OCI-LY7 (cell line): Measurements from ENCODE around the gene CAB39. TPM values are rescaled to one million over a fixed set of nuclear protein-coding genes. Genes with fewer than 3 reads are reported as not detected.

Experiments
- BruUV-seq: library from RNA; stranded (reverse); fragments of 400-500 nt; replicated peaks from 2 replicates; lab custom pipeline; 2021; lab: Mats Ljungman, UMichigan
- CTCF ChIA-PET: fragments of 300-600 bp; sonication (Branson Sonifier 250); formaldehyde crosslinking; loops from one replicate; lab custom pipeline; 2022; ENCODE audit warnings: antibody characterized with exemption; ENCODE audit not compliant: unreplicated experiment; lab: Charles Lee
- POLR2A ChIA-PET: fragments of 300-600 bp; sonication (Branson Sonifier 250); formaldehyde crosslinking; loops from one replicate; lab custom pipeline; 2022; ENCODE audit warnings: antibody characterized with exemption; lab: Charles Lee
- DNase-seq: peaks from one replicate; pipeline ENCODE4 v3.0.0-alpha.2; 2015; ENCODE audit warnings: low spot score
- H2AFZ ChIP-seq: fragments of 200-600 bp; sonication (generic), shearing (Covaris generic); 2 replicates; pipeline ENCODE4 v1.6.1; 2014; ENCODE audit warnings: mild to moderate bottlenecking, antibody characterized with exemption, low read length, moderate library complexity
- H3K27ac ChIP-seq: fragments of 200-600 bp; sonication (generic); 2 replicates; pipeline ENCODE4 v1.5.1; 2014; ENCODE audit warnings: mixed run types, low read depth, mild to moderate bottlenecking, moderate library complexity, low read length, inconsistent platforms; ENCODE audit not compliant: poor library complexity, severe bottlenecking
- H3K36me3 ChIP-seq: fragments of 200-600 bp; sonication (generic); 2 replicates; pipeline ENCODE4 v1.6.1; 2014; ENCODE audit warnings: mild to moderate bottlenecking, antibody characterized with exemption, low read length, moderate library complexity, mixed read lengths; ENCODE audit not compliant: insufficient read depth
- H3K4me1 ChIP-seq: fragments of 200-600 bp; sonication (generic); 2 replicates; pipeline ENCODE4 v1.5.1; 2014; ENCODE audit warnings: mild to moderate bottlenecking, low read length; ENCODE audit not compliant: insufficient read depth, poor library complexity, severe bottlenecking
- H3K4me2 ChIP-seq: fragments of 200-600 bp; sonication (generic); 2 replicates; pipeline ENCODE4 v1.6.1; 2014; ENCODE audit warnings: mild to moderate bottlenecking, low read length
- H3K4me3 ChIP-seq: fragments of 200-600 bp; sonication (generic); 2 replicates; pipeline ENCODE4 v1.5.1; 2014; ENCODE audit warnings: mild to moderate bottlenecking, low read depth, low read length; ENCODE audit not compliant: poor library complexity, severe bottlenecking
- H3K79me2 ChIP-seq: fragments of 200-600 bp; sonication (generic); 2 replicates; pipeline ENCODE4 v1.6.1; 2016; ENCODE audit warnings: low read depth, mild to moderate bottlenecking, low read length, moderate library complexity, mixed read lengths; ENCODE audit not compliant: insufficient read depth
- H3K9me2 ChIP-seq: fragments of 200-600 bp; sonication (generic); 2 replicates; pipeline ENCODE4 v1.6.1; 2016; ENCODE audit warnings: mild to moderate bottlenecking, low read length, mixed read lengths; ENCODE audit not compliant: insufficient read depth
- H3K9me3 ChIP-seq: fragments of 200-600 bp; sonication (generic); 2 replicates; pipeline ENCODE4 v1.6.1; 2014; ENCODE audit warnings: mild to moderate bottlenecking, mixed run types, low read length, mixed read lengths
- H4K20me1 ChIP-seq: fragments of 200-600 bp; sonication (generic); 2 replicates; pipeline ENCODE4 v1.6.1; 2014; ENCODE audit warnings: mild to moderate bottlenecking, antibody characterized with exemption, low read length, moderate library complexity, mixed read lengths; ENCODE audit not compliant: insufficient read depth
- CTCF ChIP-seq: fragments of 200-600 bp; sonication (generic); conservative IDR thresholded peaks from 2 replicates; pipeline ENCODE4 v1.5.1; 2014; ENCODE audit warnings: mild to moderate bottlenecking, antibody characterized with exemption, low read length, moderate library complexity, mixed read lengths
- EZH2phosphoT487 ChIP-seq: fragments of 200-600 bp; sonication (generic); IDR thresholded peaks from 2 replicates; pipeline ENCODE4 v1.6.1; 2018; ENCODE audit warnings: low read depth, borderline replicate concordance, mild to moderate bottlenecking, mixed run types, antibody characterized with exemption, low read length, moderate library complexity, mixed read lengths
- intact Hi-C: fragments of 100-400 bp; cut with micrococcal nuclease; formaldehyde crosslinking; loops from one replicate; pipeline ENCODE4 v1.10.0; 2022; ENCODE audit not compliant: unreplicated experiment
- total RNA-seq, 2 experiments: library from RNA; depleted of rRNA in 1 of 2; stranded (reverse); fragments of >200 nt in 1 of 2; shearing (Covaris generic) in 1 of 2; gene quantifications; 2 replicates each; pipeline ENCODE4 v1.2.3, GENCODE V29; 2014 to 2022

Gene CAB39
- total RNA-seq, 2 experiments from 2014 or later = 39.3 to 53.4 TPM

GRCh38 chr2:230830428-230830827, 117.8 kb downstream of the CAB39 start:
- TF ChIP-seq CTCF = no peak
- TF ChIP-seq EZH2phosphoT487 = no peak
- Histone ChIP-seq H3K4me3 (no peak overlapping the region), H3K79me2 (no peaks in the 10 kb centered on the region), H3K27ac (no peak overlapping the region), H3K9me2 (no peaks in the 10 kb centered on the region), H2AFZ (no peak overlapping the region), H3K9me3 (no peaks in the 10 kb centered on the region), H3K4me2 (no peak overlapping the region), H3K36me3 (no peaks in the 10 kb centered on the region), H3K4me1 (no peaks in the 10 kb centered on the region), H4K20me1 (no peaks in the 10 kb centered on the region)
- intact Hi-C loops = no loop called here
- BruUV-seq = no TSS peak
- ChIA-PET POLR2A (interaction anchor here (1.4 kb wide), 1 partner anchor 10 kb away, joined by 4 read pairs; no protein-coding TSS in a partner anchor), CTCF (no interaction called here)
- no peak for DNase-seq

- CTCF ChIA-PET = no interaction called here
- Histone ChIP-seq H3K4me3 (no peak overlapping the region), H3K9me2 (no peaks in the 10 kb centered on the region), H3K4me2 (no peak overlapping the region), H3K4me1 (no peaks in the 10 kb centered on the region), H3K79me2 (no peaks in the 10 kb centered on the region), H4K20me1 (no peaks in the 10 kb centered on the region), H3K36me3 (no peaks in the 10 kb centered on the region), H3K27ac (no peak overlapping the region), H3K9me3 (no peaks in the 10 kb centered on the region), H2AFZ (no peak overlapping the region)
- BruUV-seq = no TSS peak
- POLR2A ChIA-PET = interaction anchor here (0.6 to 1.0 kb wide), 3 partner anchors 9 to 179 kb away, joined by 4 read pairs; no protein-coding TSS in a partner anchor
- intact Hi-C loops = no loop called here
- no peak for DNase-seq
- TF ChIP-seq CTCF (no peak), EZH2phosphoT487 (no peak)
Observed at GRCh38 chr2:230840301-230840700, 127.7 kb downstream of the CAB39 start.

GRCh38 chr2:230842473-230842872, 129.8 kb downstream of the CAB39 start:
- Histone ChIP-seq H4K20me1 (no peaks in the 10 kb centered on the region), H3K4me1 (no peaks in the 10 kb centered on the region), H3K79me2 (no peaks in the 10 kb centered on the region), H3K36me3 (no peaks in the 10 kb centered on the region), H3K9me3 (no peaks in the 10 kb centered on the region), H3K27ac (no peak overlapping the region), H2AFZ (no peak overlapping the region), H3K9me2 (no peaks in the 10 kb centered on the region), H3K4me2 (no peak overlapping the region), H3K4me3 (no peak overlapping the region)
- CTCF ChIA-PET = no interaction called here
- POLR2A ChIA-PET = no interaction called here
- no peak for DNase-seq
- BruUV-seq = no TSS peak
- intact Hi-C loops = no loop called here
- TF ChIP-seq CTCF = no peak
- no peak for TF ChIP-seq EZH2phosphoT487
